NCI-H82 (cell line): ENCODE measurements around the gene ATF7IP.
A peak's percentile ranks its signal among the peaks of the same experiment; 100 is the strongest.
"Not testable (repeated sequence)": the region's sequence is repeated elsewhere in the genome, so short reads cannot be mapped to it uniquely, and the experiment has no call there.

Source experiments
- DNase-seq: peaks from one replicate; lab custom pipeline; 2025; lab: John Stamatoyannopoulos, UW

ATF7IP gene

GRCh38 chr12:14379508-14379907 lies 14.0 kb downstream of the ATF7IP start:
- DNase-seq = no peak

GRCh38 chr12:14384783-14385638 lies 19.5 kb downstream of the ATF7IP start:
- DNase-seq = peak; percentile 87

GRCh38 chr12:14387219-14387871 lies 21.9 kb downstream of the ATF7IP start:
- no peak for DNase-seq

GRCh38 chr12:14390449-14390848 lies 25.0 kb downstream of the ATF7IP start:
- no peak for DNase-seq

DNA sequence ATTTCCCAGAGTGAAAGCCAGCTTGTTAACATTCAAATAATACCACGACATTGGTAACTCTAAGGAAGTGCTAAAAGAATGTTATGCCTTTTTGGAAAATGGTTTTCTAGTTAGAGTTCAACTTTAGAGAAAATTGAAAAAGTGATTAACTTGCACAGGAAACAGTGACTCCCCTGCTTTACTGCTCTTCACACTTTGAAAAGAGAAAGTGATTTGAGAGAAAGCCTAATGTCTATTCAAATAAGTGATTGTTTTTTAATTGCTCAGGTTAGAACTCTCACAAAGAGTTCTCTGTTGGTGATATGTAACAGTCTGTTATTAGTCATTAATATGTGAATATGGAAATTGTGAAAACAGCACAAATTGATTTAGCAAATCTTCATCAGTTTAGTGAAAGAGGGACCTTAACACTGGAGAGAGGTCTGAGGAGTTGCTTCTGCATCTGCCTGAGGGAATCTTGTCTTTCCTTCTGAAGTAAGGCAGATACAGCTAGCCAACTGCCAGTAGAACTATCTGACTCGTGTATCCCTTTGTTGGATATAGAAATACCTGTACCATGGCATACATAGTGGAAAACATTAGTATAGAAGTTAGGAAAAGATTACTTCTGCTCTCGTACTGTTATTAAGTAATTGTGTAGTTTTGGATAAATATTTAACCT lies 25.5 kb downstream of the ATF7IP start:
- no peak for DNase-seq

DNA sequence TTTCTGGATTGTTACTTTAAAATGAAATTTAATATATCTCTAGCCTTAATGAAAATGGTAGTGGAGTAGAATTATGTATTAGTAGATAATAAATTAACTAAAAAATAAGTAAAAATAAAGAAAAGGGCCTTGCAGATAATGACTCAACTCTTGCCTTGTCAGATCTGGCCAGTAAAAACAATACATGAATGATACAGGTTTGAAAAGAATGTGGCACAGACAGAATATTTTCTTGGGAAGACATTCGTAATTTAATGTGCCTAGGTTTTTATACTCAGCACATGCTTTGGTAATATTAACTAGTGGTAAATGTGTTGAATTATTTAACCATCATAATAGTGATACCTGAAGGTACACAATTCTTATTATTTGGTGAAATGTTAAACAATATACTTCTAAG lies 28.3 kb downstream of the ATF7IP start:
- DNase-seq = no peak

DNA sequence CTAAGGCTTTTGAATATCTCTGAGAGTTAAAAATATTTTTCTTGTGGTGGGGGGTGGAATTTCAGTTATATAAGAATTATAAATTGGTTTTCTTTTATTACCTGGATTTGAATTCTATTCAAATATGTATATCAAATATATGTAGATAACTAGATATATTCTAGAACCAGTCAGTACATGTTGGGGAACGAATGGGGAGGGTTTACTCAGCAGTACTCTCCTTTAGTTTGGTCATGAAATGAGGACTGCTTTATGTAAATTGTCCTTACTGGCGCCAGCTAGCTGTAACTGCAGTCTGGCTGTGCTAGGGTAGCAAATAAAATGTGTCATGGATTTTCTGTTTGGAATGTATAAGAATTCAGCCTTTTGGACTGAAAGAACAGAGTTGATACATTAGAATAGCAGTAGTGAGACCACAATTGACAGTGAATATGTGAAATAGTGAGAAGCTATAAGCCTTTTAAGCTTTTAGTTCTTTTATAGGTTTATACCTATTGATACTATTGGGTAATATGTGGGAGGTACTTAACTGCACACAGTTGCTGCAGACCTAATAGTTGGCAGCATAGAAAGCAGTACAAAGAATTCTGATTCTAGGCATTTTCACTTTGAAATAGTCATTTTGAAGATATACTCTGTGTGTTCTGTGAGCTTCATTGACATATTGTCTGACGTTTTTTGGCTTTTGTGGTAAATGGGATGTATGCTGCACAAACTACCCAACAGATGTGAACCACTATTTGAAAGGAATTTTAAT lies 29.0 kb downstream of the ATF7IP start:
- peak; percentile 78 for DNase-seq

GRCh38 chr12:14395074-14395778 lies 29.7 kb downstream of the ATF7IP start:
- no peak for DNase-seq

GRCh38 chr12:14396071-14396470 lies 30.6 kb downstream of the ATF7IP start:
- no peak for DNase-seq

DNA sequence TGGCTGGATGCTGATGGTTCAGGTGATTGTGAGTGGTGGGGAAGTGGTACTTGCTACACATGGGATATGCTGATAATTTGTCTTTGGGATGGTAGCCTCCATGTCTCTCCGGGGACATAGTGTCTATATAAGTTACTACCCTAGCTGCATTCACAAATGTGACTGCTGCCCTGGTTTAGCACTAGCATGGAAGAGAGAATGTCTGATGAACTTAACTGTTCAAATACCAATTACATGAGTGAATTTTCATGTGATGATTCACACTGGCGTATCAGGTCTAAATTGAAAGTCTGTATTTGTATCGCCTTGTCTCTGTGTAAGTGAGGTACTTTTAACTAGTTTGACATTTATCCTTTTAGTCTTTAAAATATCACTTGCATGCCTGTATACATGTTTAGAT lies 34.4 kb downstream of the ATF7IP start:
- no peak for DNase-seq

DNA sequence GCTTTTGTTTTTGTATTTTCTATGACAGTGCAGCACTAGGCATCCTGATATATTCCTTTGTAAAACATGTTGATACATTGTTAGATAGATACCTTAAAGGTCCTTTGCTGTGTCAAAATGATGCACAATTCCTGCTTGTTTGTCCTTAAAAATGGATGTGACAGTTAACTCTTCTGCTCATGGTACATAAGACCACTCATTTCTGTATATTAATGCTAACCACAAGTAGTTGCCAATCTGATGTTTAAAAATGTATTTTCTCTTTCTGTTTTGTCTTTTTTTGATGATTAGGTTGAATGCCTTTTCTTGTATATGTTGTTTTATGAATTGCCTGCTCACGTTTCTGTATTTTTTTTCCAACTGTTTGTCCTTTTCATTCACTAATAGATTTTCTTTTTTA lies 35.1 kb downstream of the ATF7IP start:
- DNase-seq = no peak

GRCh38 chr12:14401267-14401666 lies 35.8 kb downstream of the ATF7IP start:
- DNase-seq = not testable (repeated sequence)

GRCh38 chr12:14402697-14403096 lies 37.2 kb downstream of the ATF7IP start:
- no peak for DNase-seq

- no peak for DNase-seq
Observed at GRCh38 chr12:14403293-14403692, 37.8 kb downstream of the ATF7IP start.

DNA sequence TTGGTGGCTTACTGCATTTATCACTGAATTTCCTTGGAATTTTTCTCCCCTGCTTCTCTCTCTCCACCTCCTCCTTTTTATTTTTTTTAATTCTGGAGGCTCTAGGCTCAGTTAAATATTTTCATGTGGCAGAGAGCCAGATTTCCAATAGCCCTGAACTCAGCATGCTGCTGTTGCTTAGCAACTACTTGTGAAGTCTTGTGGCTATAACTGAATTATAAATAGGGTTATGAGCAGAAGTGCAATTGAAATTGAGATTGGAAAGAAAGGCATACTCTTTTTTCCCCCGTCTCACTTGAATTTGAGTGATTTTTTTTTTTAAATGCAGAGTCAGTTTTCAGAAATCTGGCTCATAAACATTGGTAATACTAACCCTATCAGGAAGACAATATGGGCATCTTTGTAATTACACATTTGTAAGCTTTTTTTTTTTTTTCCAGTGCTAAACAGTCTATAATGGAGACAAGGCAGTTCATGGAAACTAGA lies 38.3 kb downstream of the ATF7IP start:
- peak; percentile 42 for DNase-seq

DNA sequence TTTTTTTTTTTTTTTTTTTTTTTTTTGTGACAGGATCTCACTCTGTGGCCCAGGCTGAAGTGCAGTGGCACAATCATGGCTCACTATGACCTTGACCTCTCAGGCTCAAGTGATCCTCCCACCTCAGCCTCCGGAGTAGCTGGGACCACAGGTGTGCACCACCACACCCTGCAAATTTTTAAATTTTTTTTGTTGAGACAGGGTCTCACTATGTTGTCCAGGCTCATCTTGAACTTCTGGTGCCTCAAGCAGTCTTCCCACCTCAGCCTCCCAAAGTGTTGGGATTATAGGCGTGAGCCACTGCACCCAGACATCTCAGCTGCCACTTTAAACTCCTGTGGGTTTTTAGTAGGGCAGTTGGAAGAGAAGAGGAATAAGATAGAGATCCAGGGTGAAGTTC lies 39.9 kb downstream of the ATF7IP start:
- DNase-seq = not testable (repeated sequence)

- DNase-seq = peak; percentile 40
Observed at GRCh38 chr12:14408208-14408607, 42.7 kb downstream of the ATF7IP start.

DNA sequence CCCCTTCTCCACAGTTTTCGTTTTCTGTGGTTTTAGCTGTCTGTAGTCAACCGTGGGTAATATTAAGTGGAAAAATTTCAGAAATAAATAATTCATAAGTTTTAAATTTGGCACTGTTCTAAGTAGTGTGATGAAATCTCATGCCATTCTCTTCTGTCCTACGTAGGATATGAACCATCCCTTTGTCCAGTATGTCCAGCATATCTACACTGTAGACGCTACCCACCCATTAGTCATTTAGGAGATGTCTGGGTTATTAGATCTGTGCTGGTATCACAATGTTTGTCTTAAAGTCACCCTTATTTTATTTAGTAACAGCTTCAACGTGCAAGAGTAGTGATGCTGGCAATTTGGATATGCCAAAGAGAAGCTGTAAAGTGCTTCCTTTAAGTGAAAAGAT lies 44.7 kb downstream of the ATF7IP start:
- DNase-seq = no peak

- DNase-seq = no peak
Observed at GRCh38 chr12:14410841-14411569, 45.5 kb downstream of the ATF7IP start.

- peak; percentile 92 for DNase-seq
Observed at GRCh38 chr12:14416658-14417057, 51.2 kb downstream of the ATF7IP start.

- DNase-seq = peak; percentile 89
Observed at GRCh38 chr12:14417715-14418114, 52.2 kb downstream of the ATF7IP start.
